Left ventricle myocardium inferior (tissue), 1 donor: Measurements from ENCODE around the gene HIC1. TPM values are rescaled to one million over a fixed set of nuclear protein-coding genes. Genes with fewer than 3 reads are reported as not detected.

Source experiments
- DNase-seq: peaks from one replicate; pipeline ENCODE4 v3.0.0-alpha.2; 2020
- H3K27ac ChIP-seq: fragments of 200-600 bp; replicated peaks from 2 replicates; pipeline ENCODE4 v1.8.0; 2021
- H3K27me3 ChIP-seq: fragments of 200-600 bp; 2 replicates; pipeline ENCODE4 v1.8.0; 2021; ENCODE audit warnings: low read depth
- H3K36me3 ChIP-seq: fragments of 200-600 bp; 2 replicates; pipeline ENCODE4 v1.8.0; 2021
- H3K4me1 ChIP-seq: fragments of 200-600 bp; 2 replicates; pipeline ENCODE4 v1.8.0; 2021
- H3K4me3 ChIP-seq: fragments of 200-600 bp; 2 replicates; pipeline ENCODE4 v1.8.0; 2021; ENCODE audit warnings: mild to moderate bottlenecking, moderate library complexity
- H3K9me3 ChIP-seq: fragments of 200-600 bp; replicated peaks from 2 replicates; pipeline ENCODE4 v1.8.0; 2021
- intact Hi-C: fragments of 100-400 bp; cut with micrococcal nuclease; formaldehyde crosslinking; loops from one replicate; pipeline ENCODE4 v1.11.0; 2022
- total RNA-seq: library from RNA; stranded (reverse); fragmentation: NEBNext Ultra II Directional; extraction: Animal tissue kit (Norgen Biotek cat#: 25700); gene quantifications from one replicate; pipeline ENCODE4 v1.2.1, GENCODE V29; 2021
- TF ChIP-seq, protein P1 (sequence below): fragments of 200-600 bp; IDR thresholded peaks from 2 replicates; pipeline ENCODE4 v1.8.0; 2021; ENCODE audit warnings: antibody characterized with exemption, mild to moderate bottlenecking, borderline replicate concordance
- donor health status: DM: no; HTN: yes; CAD: no; lungs with severe emphysema.

Gene HIC1
- total RNA-seq, 1 donor from 2014 or later, result 23.5 TPM

GRCh38 chr17:2094891-2095535, 40.1 kb downstream of the HIC1 start:
- Histone ChIP-seq H3K27me3 (no peaks in the 10 kb centered on the region), H3K36me3 (no peaks in the 10 kb centered on the region), H3K27ac (peak overlapping the region; percentile 93), H3K4me3 (peak overlapping the region; percentile 7), H3K4me1 (peaks cover 59% of the 10 kb centered on the region), H3K9me3 (no peaks in the 10 kb centered on the region)
- DNase-seq, result peak; percentile 75
- TF ChIP-seq, protein P1, sequence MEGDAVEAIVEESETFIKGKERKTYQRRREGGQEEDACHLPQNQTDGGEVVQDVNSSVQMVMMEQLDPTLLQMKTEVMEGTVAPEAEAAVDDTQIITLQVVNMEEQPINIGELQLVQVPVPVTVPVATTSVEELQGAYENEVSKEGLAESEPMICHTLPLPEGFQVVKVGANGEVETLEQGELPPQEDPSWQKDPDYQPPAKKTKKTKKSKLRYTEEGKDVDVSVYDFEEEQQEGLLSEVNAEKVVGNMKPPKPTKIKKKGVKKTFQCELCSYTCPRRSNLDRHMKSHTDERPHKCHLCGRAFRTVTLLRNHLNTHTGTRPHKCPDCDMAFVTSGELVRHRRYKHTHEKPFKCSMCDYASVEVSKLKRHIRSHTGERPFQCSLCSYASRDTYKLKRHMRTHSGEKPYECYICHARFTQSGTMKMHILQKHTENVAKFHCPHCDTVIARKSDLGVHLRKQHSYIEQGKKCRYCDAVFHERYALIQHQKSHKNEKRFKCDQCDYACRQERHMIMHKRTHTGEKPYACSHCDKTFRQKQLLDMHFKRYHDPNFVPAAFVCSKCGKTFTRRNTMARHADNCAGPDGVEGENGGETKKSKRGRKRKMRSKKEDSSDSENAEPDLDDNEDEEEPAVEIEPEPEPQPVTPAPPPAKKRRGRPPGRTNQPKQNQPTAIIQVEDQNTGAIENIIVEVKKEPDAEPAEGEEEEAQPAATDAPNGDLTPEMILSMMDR, result peak; percentile 87
- intact Hi-C loops, result loop anchor here (10.0 kb wide), 2 partner anchors 80 to 140 kb away; no protein-coding TSS in a partner anchor

DNA sequence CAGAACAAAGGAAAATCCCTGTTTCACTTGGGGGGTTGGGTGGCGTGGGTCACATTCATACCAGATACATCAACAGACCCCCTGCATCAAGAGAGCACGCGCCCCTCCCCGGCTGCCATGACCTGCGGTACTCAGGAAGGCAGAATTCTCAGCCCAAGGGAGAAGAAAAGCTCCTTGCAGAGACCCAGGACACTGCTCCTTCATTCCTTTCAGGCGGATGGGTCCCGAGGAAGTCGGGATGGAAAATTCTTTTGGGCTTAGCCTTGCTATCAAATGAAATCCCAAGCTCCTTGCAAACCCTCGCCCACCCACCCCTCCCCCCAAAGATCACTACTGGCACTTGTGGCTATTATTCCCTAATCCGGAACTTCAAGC, 40.6 kb downstream of the HIC1 start:
- Histone ChIP-seq H3K9me3 (no peaks in the 10 kb centered on the region), H3K4me1 (peaks cover 54% of the 10 kb centered on the region), H3K4me3 (no peak overlapping the region), H3K36me3 (no peaks in the 10 kb centered on the region), H3K27me3 (no peaks in the 10 kb centered on the region), H3K27ac (peak overlapping the region; percentile 93)
- intact Hi-C loops, result loop anchor here (10.0 kb wide), 2 partner anchors 79 to 139 kb away; no protein-coding TSS in a partner anchor
- TF ChIP-seq, protein P1, result no peak
- DNase-seq, result no peak

DNA sequence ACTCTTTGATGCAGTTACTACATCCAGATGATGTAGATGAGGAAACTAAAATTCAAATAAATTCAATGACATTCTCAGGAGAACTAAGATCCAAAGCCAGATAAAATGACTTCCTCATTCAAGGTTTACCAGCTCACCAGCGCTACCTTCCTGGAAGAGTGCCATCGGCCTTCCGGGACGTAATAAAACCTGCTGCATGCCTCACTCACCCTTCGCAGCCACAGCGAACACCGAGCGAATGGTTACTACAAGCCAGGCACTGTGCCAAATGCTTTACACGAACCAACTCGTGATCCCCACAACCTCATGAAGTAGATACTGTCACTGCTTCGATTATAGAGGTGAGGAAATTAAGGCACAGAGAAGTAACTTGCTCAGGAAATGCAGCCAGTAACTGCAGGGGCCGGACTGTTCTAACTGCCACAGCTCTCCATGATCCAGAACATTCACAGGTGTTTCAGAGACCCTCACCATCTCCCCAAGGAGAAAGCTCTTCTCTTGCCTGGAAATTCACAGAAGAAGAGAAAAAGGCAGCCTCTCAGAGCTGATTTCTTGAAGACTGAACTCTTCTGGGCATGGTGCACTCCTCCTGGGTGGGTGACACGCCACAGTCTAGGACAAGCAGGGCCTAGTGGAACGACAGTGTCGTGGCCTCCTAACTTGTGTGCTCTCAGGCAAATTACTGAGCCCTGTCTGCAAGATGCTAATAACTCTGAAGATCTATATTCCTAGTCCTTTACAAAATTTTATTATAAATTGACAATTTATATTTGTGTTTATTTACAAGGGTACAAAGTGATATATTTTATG, 46.8 kb downstream of the HIC1 start:
- peak; percentile 31 for DNase-seq
- Histone ChIP-seq H3K36me3 (no peaks in the 10 kb centered on the region), H3K27me3 (no peaks in the 10 kb centered on the region), H3K4me1 (peaks cover 36% of the 10 kb centered on the region), H3K4me3 (no peak overlapping the region), H3K9me3 (no peaks in the 10 kb centered on the region), H3K27ac (no peak overlapping the region)
- intact Hi-C loops, result no loop called here
- TF ChIP-seq, protein P1, result no peak

DNA sequence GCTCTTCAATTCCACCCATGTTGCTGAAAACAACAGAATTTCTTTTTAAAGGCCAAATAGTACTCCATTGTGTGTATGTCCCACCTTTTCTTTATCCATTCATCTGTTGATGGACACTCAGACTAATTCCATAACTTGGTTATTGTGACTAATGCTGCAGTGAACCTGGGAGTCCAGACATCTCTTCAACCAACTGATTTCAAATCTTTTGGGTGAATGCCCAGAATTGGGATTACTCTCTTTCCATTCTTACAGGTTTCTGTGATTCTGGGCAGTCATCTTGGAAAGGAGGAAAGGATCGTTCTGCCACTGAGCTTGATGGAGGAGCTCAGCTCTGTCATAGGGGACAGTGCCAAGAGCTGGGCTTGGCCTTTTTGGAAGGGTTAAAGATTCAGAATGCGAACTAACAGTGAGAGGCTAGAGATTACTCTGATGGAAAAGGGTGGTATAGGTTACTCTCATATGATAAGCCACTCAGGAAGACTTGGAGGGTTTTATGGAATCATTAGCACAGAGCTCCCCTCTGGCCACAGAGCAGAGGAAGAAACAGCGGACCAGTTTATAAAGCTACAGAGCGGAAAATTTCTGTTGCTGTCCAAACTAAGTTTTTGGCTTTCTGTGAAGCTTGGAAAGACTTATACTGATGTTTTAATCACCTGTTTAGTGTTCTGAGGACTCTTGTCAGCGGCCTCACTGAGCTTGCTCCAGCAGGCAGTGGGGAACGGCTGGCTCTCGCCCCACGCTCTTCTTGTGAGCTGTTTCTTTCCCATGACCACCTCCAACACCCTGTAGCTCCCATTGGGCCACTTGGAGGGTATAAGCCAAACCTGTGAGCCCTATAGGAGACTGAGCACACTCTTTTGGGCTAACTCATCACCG, 48.3 kb downstream of the HIC1 start:
- H3K9me3 ChIP-seq, result no peaks in the 10 kb centered on the region
- no peaks in the 10 kb centered on the region for H3K36me3 ChIP-seq
- no peak overlapping the region for H3K27ac ChIP-seq
- DNase-seq, result no peak
- intact Hi-C loops, result no loop called here
- H3K27me3 ChIP-seq, result no peaks in the 10 kb centered on the region
- TF ChIP-seq, protein P1, result no peak
- no peak overlapping the region for H3K4me3 ChIP-seq
- H3K4me1 ChIP-seq, result peaks cover 51% of the 10 kb centered on the region

DNA sequence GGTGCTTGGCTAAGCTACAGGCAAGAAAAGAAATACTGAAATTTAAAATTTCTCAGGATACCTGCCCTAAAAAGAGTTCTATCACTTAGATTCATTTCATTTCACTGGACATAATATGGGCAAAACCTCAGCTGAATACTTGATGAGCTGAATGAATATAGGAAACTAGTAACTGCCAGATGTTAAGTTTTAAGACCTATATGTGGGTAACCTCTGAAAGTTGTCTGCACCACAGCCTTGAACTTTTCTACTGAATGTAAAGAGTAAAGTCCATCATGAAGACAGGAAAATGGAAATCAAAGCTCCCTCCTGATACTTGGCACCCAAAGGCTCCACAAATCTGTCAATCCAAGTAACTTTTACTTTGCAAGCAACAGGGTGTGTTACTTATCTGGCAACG, 50.8 kb downstream of the HIC1 start:
- Histone ChIP-seq H3K27me3 (no peaks in the 10 kb centered on the region), H3K9me3 (no peaks in the 10 kb centered on the region), H3K4me3 (no peak overlapping the region), H3K4me1 (peaks cover 53% of the 10 kb centered on the region), H3K27ac (peak overlapping the region; percentile 80), H3K36me3 (no peaks in the 10 kb centered on the region)
- TF ChIP-seq, protein P1, result no peak
- no peak for DNase-seq
- intact Hi-C loops, result no loop called here
